Stimulated activated CD4-positive, alpha-beta T cell treated with anti-CD3 and anti-CD28 coated beads, Interleukin-15, amount 100 ng/mL, for 1 hour (primary cell): ENCODE measurements around the gene OSBPL5.

Experiments
- DNase-seq, 2 donors: peaks; one replicate each; pipeline ENCODE4 v3.0.0-alpha.2; 2020; ENCODE audit warnings: low read depth in 1 of 2, low spot score in 1 of 2

OSBPL5 gene

GRCh38 chr11:3135481-3136440 lies 29.3 kb downstream of the OSBPL5 start:
- no peak for DNase-seq

GRCh38 chr11:3134651-3135480 lies 30.2 kb downstream of the OSBPL5 start:
- DNase-seq: no peak

DNA sequence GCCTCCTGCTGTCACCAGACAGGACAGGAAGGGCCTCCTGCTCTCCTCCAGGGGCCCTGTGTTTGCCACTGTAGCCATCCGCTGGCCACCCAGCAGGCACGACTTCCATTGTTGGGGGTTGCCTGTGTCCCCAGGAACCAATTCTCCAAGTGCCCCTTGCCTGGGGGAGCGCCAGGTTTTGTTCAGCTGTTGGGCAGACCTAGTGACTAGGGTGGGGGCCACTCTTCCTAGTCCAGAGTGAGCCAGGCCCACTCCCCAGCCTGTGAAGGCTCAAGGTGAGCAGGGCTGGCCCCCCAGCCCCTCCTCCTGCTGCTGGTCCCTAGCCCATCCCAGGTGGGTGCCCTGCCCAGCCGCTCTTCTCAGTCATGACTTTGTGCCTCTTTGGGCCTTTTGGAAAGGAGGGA lies 30.9 kb downstream of the OSBPL5 start:
- no peak for DNase-seq

DNA sequence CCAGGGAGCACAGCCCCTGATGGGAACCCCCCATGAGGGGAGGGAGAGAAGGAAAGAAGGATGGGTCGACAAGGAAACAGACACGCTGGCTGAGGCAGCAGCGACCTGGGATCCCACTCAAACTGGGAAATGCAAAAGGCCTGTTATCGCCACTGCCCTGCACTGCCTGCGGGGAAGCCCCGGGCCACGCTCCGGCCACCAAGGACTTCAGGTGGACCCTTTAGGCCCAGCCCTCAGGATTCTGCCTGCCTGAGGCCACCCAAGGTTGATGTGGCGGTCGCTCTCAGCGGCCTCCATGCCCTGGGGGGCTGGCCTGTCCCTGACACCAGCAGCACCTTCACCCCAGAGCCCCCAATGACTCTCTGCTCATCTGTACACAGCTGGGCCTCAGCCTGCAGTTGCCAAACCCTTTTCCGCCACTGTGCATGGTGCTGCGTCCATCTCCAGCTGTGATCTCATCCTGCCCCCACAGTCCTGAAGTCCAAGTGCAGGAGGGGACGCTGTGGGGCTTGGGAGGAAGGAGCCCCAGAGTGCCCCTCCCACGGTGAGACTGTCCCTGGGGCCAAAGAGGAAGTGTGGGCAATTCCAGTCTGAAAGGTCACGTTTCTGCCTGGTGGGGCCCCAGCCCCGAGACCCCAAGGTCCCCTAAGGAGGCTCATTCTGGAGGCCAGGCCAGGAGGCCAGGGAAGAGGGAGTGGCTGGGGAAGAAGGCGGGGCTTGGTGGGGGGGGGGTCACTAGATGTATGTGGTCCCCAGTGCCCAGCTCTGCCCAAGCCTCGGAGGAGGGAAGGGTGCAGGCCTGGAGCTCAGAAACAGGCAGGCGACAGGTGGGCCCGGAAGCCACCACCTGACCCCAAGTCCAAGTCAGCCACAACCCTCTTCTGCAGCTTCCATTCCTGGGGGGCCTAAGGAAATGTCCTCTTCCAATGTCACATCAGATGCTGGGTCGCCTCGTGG lies 31.6 kb downstream of the OSBPL5 start:
- no peak for DNase-seq

DNA sequence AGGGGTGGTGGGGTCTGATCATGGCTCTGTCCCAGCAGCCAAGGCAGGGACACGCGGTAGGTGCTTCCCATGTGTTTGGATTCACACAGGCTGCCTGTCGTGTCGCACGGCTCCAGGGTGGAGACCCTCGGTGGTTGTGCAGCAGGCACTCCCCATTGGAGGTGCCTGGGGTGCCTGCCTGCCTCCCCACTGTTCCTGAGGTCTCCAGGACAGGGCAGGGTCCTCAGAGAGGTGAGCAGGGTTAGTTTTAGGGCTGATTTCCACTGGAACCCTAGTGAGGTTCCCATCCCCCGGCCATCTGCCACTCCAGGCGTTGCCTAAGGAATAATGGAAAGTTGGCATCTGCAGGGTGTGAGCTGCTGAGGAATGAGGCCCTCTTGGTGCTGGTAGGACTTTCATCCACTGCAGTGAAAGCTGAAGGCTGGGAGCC lies 32.3 kb downstream of the OSBPL5 start:
- no peak for DNase-seq

DNA sequence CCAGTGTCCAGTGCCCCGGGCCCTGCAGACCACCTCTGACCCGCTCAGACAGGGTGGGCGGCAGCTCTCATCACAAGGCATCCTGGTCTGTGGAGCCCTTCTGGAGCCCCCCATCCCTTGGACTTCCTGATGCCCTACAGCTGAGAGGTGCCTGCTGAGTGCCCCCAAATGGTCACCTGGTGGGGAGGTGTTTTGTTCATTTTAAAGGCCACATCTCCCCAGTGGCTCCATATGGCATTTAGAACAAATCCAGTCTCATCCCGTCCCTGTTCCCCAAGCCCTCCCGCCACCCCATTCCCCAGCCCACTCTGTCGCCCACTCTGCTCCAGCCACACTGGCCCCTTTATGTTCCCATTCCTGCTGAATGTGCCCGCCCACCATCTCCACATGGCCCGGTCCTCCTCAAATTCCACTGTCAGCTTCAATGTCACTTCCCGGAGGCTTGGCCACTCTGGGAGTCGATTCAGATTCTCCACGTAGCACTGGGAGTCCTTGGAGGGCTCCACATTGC lies 32.8 kb downstream of the OSBPL5 start:
- DNase-seq: no peak

DNA sequence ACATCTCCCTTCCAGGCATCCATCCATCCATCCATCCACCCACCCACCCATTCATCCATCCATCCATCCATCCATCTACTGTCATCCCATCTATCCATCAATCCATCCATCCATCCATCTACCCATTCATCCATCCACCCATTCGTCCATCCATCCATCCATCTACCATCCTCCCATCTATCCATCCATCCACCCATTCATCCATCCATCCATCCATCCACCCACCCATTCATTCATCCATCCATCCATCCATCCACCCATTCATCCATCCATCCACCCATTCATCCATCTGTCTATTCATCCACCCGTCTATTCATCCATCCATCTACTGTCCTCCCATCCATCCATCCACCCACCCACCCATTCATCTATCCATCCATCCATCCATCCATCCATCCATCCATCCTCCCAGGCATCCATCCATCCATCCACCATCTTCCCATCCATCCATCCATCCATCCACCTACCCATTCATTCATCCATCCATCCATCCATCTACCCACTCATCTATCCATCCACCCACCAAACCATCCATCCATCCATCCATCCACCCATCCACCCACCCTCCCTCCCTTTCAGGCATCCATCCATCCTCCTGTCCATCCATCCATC lies 33.7 kb downstream of the OSBPL5 start:
- no peak for DNase-seq

GRCh38 chr11:3130269-3131071 lies 34.6 kb downstream of the OSBPL5 start:
- DNase-seq: no peak

DNA sequence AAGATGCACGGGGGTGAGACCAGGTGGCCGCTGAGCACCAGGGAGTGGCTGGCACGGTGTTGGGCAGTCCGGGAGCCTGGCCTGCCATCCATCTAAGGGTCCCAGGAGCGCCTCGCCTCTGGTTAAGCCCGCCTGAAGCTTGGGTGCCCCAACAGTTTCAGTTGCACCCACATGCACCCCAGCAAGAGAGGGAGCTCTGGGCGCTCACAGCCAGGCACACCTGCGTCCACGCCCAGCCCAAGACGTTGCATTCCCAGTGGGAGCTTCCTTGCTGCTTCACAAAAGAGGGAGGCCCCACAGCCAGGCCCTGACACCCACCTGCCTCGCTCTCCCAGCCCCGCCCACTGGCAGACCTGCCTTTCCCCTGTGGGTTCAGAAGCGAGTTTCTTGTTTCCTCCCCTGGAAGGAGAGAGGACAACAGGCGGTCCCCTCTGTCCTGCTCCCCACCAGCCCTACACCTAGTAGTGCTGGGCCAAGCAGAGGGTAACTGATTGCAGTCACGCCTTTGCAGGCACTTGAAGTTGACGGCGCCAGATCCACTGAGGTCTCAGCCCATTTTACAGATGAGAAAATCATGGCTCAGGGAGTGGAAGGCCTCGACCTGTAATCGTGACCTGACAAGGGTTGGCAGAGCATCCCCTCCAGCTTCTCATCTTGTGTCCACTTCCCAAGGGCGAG lies 35.4 kb downstream of the OSBPL5 start:
- DNase-seq: no peak

- no peak for DNase-seq
These were observed 35.9 kb downstream of the OSBPL5 start for GRCh38 chr11:3129181-3129590.

GRCh38 chr11:3128356-3129180 lies 36.5 kb downstream of the OSBPL5 start:
- no peak for DNase-seq

DNA sequence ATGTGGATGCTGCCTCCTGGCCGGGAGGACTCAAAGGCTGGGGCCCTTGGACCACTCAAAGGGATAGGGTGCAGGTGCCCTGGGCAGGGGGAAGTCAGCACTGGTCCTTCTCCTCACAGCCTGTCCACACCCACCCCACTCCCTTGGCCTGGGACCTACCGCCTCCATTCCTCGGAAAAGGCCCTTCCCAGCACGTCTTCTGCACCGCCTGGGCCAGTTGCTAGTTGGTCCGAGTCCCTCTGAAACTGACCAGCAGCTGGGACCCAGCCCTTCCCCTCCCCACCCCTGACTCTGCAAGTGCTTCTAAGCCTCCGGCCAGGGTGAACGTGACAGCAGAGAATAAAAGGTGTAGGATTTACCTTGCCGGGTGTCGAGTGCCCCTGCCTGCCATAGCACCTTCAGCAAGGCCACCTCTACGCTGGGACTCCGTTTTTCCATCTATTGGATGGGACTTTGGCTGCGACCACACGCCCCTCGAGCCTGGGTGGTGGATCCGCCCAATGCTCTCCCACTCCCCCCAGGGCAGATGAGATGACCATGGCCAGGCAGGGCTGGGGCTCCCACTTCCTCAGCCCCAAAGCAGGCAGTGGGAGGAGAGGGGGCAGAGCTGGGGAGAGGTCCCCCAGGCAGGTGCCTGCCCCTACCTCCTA lies 37.3 kb downstream of the OSBPL5 start:
- no peak for DNase-seq

DNA sequence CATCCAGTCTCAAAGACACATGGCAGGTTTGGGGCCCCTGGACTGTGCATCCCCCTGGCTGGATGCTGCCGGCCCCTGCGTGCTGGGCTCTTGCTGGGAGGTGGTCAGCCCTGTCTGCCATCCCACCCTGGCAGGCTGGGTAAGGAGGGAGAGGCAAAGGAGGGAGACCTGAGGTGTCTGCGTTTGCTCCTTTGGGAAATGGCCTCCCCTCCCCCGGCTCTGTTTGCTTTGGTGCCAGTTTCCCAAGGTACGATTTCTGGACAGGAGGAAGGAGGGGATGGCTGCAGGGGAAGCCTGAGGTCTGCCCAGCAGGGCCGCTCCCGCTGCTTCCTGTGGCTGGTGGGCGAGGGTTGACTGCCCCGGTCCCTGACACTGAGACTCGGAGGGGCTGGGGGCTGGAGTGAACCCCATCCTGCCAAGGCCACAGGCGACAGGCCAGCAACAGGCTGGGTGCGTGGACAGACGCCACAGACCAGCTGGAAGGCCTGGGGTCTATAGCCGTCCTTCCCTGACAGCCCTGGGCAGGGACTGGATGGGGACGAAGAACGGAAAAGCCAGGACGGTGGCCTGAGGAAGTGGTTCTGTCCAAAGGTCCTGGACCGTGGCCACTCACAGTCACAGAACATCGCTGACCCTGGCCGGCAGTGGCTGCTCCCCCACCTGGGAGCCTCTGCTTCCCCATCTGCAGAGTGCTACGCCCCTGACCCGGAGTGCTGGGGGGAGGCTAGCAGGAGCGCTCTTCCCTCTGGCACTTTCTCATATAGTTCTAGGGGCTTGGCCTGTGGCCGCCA lies 38.0 kb downstream of the OSBPL5 start:
- no peak for DNase-seq

DNA sequence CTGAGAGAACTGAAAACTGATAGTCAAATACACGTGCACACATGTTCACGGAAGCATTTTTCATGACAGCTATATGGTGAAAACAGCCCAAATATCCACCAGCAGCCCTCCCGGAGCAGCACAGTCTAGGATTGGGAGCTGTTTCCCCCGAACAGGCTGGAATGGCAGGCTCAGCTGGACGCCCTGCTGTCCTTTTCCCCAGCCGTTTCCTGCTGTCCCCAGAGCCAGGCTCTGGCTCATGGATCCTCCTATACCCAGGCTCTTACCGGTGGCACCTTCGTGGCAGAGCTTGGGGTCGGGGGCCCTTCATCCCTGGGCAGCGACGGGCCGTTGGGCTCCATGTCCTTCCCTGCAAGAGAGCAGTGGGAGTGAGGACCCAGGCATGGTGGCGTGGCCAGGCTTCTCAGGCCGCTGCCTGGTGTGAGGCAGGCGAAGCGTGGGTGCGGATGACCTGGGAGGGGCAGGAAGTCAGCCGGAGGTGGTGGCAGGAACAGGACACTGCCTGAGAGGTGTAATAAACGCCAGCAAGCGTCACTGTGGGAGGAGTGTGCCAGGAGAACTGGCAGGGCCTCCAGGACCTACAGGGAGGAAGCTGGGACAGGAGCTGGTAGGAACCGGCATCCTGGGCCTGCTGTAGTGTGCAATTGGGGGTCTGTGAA lies 38.8 kb downstream of the OSBPL5 start:
- DNase-seq: no peak

GRCh38 chr11:3124821-3125220 lies 40.3 kb downstream of the OSBPL5 start:
- DNase-seq: no peak
